DMS79 treated with DMSO at 0.1 percent for 48 hours (cell line): ENCODE measurements around the gene SNX30.

Experiments used
- DNase-seq: peaks from one replicate; lab custom pipeline; 2025; lab: John Stamatoyannopoulos, UW

Gene SNX30

GRCh38 chr9:112822618-112823017, 72.1 kb downstream of the SNX30 start:
- no peak for DNase-seq

DNA sequence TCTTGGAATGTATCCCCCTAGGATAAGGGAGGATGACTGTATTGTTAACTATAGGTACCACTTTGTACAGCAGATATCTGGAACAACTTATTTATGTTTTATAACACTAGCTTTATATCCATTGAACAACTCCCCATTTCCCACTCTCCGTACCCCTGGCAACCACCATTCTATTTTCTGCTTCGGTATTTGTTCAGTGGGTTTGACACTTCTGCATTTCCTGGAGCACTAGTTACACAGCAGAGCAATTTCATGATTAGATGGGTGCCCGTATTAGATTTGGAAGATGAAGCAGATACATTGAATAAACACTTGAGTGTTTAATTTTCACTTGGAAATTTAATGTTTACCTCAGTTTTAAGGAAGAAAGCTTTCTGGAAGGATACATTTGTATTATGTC, 72.7 kb downstream of the SNX30 start:
- DNase-seq, result no peak

GRCh38 chr9:112831281-112831851, 80.8 kb downstream of the SNX30 start:
- peak; percentile 86 for DNase-seq

DNA sequence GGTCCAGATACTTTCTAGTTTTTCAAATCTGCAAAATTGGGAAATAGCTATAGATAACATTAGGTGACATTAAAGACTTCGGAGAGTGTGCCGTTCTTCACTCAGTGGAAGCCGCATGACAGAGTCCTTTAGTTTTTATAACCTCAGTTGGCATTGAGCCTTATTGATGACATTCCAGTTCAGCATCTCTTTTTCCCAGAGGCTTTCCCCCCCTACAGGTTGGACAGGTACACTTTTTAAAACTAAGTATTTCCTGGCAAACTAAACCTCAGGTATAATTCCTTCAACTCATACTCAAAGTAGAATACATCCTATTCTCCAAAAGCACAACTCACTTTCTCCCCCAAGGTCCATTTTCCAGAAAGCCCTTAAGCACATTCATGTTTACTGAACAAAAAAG, 81.4 kb downstream of the SNX30 start:
- no peak for DNase-seq

GRCh38 chr9:112833081-112833480, 82.5 kb downstream of the SNX30 start:
- no peak for DNase-seq

GRCh38 chr9:112836394-112836793, 85.8 kb downstream of the SNX30 start:
- DNase-seq, result peak; percentile 16

DNA sequence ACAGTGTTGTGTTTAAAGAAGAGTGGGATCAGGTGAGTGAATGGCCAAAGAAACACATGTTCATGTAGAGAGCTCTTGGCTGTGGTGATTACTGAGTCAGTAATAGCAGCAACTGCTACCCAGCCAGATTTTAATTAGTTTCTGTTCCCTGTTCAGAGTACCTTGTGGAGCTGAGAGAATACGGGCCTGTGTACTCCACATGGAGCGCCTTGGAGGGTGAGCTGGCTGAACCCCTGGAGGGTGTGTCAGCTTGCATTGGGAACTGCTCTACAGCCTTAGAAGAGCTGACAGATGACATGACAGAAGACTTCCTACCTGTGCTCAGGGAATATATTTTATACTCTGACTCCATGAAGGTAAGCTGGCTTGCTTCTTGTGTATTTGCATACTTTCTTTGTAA, 87.8 kb downstream of the SNX30 start:
- no peak for DNase-seq

- DNase-seq, result no peak
These were observed 88.8 kb downstream of the SNX30 start for GRCh38 chr9:112839331-112839730.

DNA sequence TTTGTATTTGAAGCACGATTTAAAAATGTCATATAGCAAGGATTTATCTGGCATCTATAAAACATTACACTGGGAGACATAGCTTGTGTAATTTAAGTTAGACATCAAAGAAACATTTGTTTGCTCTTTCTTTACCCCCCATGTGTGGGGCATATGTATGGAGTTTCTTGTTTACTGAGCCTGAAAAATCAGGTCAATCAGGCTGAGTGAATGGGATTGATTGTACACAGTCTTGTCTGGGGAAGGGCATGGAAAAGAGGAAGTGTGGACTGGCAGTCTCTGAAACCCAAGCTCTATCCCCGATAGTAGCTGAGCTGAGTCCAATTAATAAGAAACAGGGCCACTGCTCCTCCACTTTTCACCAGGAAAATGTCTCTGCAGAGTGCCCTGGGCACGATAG, 90.7 kb downstream of the SNX30 start:
- DNase-seq, result no peak

GRCh38 chr9:112842555-112842954, 92.0 kb downstream of the SNX30 start:
- no peak for DNase-seq

DNA sequence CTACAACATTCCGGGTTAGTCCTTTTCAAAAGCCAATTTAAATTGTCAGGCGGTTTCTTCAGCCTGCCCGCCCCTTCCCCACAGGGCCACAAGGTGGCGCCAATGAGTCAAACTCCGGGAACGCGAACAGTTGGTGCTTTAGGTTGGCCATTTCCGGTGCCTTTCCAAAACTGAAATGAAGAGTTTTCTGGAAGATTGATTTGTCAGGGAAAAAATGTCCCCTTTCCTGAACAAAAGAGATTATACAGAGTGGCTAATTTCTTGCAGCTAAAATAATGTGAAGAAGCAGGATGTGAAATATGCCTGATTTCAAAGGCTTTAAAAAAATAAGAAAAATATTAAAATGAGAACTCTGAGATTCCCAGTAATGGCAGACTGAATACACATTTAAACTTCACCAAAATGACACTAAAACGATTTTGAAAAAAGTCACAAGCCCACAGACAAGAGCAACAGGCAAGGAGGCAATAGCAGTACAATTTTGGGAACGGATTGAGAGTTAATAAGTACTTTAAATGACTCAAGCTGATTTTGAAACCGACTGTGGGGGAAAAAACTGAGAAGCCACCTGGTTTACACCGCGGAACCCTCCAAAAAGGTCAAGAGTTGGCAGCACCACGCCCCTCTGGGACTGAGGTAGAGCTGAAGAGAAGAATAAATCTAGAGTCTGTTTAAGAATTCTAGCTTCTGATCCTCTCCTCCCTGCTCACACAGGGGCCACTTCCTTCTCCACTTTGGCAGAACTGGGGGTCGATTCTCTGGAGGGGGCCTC, 94.4 kb downstream of the SNX30 start:
- no peak for DNase-seq

GRCh38 chr9:112846528-112847488, 96.2 kb downstream of the SNX30 start:
- no peak for DNase-seq

DNA sequence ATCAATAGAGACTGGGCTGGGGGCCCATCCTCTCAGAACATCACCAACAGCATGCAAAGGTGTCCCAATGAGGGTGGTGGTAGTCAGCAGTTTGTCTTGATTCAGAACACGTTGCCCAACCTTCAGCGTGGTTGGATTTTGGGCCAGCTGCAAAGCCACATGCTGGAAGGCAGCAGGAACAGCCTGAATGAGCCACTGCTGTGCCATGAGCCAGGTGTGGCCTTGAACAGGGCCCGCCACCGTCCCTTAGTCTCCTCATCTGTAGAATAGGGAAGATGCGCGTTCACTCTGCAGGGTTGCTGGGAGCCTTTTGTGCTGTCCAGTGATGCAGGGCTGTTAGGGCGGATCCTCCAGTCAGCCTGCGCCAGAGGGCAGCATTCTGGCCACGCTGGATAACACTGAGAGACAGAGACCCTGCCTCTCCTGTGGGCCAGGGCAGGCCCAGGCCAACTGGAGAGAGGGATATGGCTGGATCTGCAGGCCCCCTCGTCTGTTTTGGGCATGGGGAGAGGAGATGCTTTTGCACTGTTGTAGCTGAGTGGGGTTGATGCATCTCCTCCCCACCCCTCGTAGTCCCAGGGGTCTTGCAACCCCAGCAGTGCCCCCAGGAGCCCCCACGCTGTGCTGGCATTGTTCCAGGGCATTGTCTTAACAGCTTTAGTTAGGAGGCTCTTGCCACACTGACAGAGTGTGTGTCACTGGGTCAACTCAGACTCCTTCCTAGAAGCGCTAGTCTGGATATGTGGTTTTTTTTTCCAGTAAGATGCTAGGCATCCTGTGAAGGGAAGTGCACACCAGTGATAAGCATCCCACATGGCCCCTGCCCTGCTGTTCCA, 98.0 kb downstream of the SNX30 start:
- no peak for DNase-seq

DNA sequence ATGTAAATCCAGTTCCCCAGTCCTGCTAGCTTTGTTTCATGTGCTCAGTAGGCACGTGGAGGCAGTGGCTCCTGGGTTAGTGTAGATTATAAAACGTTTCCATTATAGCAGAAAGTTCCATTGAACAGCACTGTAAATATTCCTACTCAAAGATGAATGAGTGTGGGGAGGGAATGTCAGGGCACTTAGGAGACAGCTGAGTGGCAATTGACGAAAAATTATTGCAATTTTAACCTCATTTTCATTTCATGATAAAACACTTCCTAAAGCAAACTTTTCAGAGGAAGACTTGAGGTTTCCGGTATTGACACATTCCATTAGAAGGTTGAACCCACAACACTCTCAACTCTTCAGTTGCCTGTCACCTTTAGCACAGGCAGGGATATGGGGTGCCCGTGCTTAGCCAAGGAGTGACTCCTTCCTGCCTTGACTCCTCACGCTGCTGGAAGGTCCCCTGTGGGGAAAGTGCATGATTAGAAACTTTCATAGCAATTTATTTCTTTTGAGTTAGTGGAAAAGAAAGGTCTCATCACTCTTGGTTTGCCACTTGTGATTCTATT, 98.9 kb downstream of the SNX30 start:
- DNase-seq, result no peak

- DNase-seq, result no peak
These were observed 100.3 kb downstream of the SNX30 start for GRCh38 chr9:112850840-112851239.

DNA sequence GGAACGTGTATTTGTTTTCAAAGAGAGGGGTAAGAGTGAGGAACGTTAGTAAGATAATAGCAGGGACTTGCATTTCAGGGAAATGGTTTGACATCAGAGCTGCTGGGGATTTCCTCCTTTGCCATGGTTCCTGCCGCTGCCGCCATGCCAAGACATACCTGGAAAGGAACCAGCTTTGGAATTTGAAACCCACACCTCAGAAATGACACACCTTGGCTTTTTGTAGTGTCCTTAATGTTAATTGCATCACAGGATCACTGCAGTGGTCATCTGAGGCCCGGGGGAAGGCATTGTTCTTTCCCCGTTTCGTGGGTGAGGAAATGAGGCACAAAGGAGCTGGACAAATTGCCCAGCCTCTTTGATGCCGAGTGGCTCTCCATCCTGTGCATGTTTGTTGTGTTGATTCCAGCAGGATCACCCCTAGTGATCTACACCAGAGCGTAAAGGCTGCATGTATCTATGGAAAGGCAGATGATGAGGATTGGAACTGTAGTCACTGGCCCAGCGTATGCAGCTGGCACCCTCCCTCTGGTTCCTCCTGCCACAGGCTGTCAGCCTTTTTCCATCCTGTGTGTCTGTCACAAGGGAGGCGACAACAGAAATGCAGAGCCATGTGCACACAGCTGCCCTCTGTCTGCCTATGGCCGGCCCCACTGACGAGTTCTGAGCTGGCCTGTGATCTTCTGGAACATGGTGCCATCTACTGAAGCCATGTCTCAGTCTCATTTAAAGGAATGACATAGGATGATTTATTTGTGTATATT, 102.4 kb downstream of the SNX30 start:
- no peak for DNase-seq

DNA sequence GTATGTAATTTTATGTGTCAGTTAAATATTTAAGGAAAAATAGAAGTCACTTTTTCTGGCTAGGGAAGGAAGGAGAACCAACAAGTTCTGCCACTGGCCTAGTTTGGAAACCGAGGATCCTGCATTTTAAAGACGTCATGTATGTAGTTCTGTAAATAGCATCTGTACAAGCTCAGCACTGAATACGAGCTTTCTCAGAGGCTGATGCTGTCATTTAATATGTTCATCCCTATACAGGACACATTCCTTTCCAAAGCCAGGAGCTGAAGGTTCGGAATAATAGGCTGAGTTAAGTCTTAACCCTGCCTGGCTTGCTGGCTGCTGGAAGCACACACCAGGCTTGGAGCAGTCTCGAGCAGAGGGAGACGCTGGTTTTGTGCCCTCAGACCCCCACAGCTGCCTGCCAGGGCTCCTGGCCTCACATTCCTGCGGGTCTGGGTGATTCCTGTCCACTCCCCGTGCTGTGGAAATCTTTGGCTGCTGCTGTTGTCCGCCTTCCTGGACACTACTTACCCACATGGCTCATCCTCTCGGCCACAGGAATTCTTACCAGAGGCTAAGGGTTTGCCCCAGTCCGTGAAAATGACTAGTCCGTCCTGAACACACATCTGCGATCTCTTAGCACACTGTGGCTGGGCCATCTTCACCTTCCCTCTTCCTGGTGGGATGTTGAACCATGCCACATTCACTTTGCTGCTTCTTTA, 103.5 kb downstream of the SNX30 start:
- DNase-seq, result no peak

- DNase-seq, result no peak
These were observed 104.1 kb downstream of the SNX30 start for GRCh38 chr9:112854657-112855056.

DNA sequence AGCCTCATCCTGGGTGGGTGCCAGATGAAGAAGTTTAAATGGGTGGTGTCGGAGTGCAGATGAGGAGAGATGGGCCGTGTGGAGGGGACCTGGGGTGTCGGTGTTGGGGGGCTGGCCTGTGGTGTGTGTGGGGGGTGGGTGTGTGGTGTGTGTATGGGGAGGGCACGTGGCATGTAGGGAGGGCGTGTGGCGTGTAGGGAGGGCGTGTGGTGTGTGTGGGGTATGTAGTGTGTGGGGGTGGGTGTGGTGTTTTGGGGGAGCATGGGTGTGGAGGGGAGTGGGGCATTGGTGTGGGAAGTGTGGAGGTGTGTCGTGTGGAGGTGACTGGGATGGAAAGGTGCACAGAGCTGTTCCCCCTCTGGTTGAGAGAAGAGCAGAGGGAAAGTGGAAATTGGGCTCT, 105.6 kb downstream of the SNX30 start:
- DNase-seq, result no peak

- DNase-seq, result no peak
These were observed 106.3 kb downstream of the SNX30 start for GRCh38 chr9:112856843-112857242.
